ENCODE results near the gene GALNT18.

- no peak for TF ChIP-seq POLR2A (IDR thresholded peaks at IDR 0.05)
- no peak for TF ChIP-seq CTCF (IDR thresholded peaks at IDR 0.05)
- no peak for TF ChIP-seq POLR2AphosphoS5 (IDR thresholded peaks at IDR 0.05)
Measured at GRCh38 chr11:11380340-11380739, 241.5 kb downstream of the GALNT18 start.

Data from breast epithelium (tissue), 3 donors.